KMS-11 (cell line): ENCODE measurements around the gene RXFP1.

ENCODE experiments used
- H2AFZ ChIP-seq: fragments of 200-600 bp; sonication (generic); 2 replicates; pipeline ENCODE4 v1.6.1; 2016; ENCODE audit warnings: antibody characterized with exemption, mixed run types, low read depth
- H3K27ac ChIP-seq: fragments of 200-600 bp; sonication (generic); 2 replicates; pipeline ENCODE4 v1.6.1; 2016; ENCODE audit warnings: mild to moderate bottlenecking, mixed run types
- H3K27me3 ChIP-seq: fragments of 200-600 bp; sonication (generic); 2 replicates; pipeline ENCODE4 v1.6.1; 2017; ENCODE audit warnings: mild to moderate bottlenecking, low read depth, mixed run types, moderate library complexity; ENCODE audit not compliant: insufficient read depth
- H3K36me3 ChIP-seq: fragments of 200-600 bp; sonication (generic); 2 replicates; pipeline ENCODE4 v1.6.1; 2017; ENCODE audit warnings: mild to moderate bottlenecking, mixed run types; ENCODE audit not compliant: insufficient read depth
- H3K4me1 ChIP-seq: fragments of 200-600 bp; sonication (generic); 2 replicates; pipeline ENCODE4 v1.6.1; 2016; ENCODE audit warnings: mild to moderate bottlenecking, low read depth, mixed run types; ENCODE audit not compliant: poor library complexity, severe bottlenecking
- H3K4me2 ChIP-seq: fragments of 200-600 bp; sonication (generic); 2 replicates; pipeline ENCODE4 v1.7.0; 2016; ENCODE audit warnings: mild to moderate bottlenecking, mixed run types
- H3K4me3 ChIP-seq: fragments of 200-600 bp; sonication (generic); IDR thresholded peaks from 2 replicates; pipeline ENCODE4 v1.6.1; 2017; ENCODE audit warnings: low read depth, low read length, mixed read lengths; ENCODE audit not compliant: insufficient read depth
- H3K79me2 ChIP-seq: fragments of 200-600 bp; sonication (generic); 2 replicates; pipeline ENCODE4 v1.6.1; 2016; ENCODE audit warnings: low read depth, mixed run types; ENCODE audit not compliant: insufficient read depth
- H3K9ac ChIP-seq: fragments of 200-600 bp; sonication (generic); 2 replicates; pipeline ENCODE4 v1.6.1; 2016; ENCODE audit warnings: mild to moderate bottlenecking, mixed run types
- H4K20me1 ChIP-seq: fragments of 200-600 bp; sonication (generic); 2 replicates; pipeline ENCODE4 v1.6.1; 2016; ENCODE audit warnings: mild to moderate bottlenecking, mixed run types; ENCODE audit not compliant: insufficient read depth
- TF ChIP-seq, protein P1 (sequence below): fragments of 200-600 bp; sonication (generic); conservative IDR thresholded peaks from 2 replicates; pipeline ENCODE4 v1.6.1; 2017; ENCODE audit warnings: low read depth, mild to moderate bottlenecking, antibody characterized with exemption, low read length, moderate library complexity, mixed read lengths

The RXFP1 gene

DNA sequence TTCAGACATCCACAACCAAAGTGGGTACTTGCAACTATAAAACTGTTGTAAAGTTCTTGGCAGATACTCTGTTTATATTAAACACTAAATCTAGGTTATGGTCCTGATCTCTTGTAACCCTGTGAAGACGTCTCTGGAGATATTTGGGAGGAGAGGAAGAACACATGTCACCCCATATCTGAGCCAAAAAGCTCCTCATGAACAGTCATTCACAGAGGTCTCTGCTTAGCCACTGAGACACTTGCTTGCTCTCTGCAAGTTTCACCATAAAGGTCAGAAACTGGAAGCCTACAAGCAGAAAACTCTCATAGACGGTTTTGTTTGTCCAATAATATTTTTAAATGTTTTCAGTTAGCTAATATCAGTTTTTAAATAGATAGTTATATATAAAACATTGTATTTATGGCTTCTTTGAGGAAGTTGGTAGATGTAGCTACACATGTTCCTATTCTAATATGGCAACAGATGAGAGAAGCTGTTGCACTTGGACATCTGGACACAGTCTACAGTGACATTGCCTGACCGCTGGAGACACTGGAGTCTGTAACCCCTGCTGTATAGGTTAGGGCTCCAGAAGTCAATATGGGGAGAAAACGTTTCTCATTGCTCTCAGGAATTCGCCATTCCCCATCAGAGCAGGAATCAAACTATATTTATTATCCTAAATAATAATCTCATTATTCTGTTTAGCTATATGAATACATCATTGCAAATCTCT lies 76.4 kb downstream of the RXFP1 start:
- H2AFZ ChIP-seq, result no peak overlapping the region
- TF ChIP-seq, protein P1, sequence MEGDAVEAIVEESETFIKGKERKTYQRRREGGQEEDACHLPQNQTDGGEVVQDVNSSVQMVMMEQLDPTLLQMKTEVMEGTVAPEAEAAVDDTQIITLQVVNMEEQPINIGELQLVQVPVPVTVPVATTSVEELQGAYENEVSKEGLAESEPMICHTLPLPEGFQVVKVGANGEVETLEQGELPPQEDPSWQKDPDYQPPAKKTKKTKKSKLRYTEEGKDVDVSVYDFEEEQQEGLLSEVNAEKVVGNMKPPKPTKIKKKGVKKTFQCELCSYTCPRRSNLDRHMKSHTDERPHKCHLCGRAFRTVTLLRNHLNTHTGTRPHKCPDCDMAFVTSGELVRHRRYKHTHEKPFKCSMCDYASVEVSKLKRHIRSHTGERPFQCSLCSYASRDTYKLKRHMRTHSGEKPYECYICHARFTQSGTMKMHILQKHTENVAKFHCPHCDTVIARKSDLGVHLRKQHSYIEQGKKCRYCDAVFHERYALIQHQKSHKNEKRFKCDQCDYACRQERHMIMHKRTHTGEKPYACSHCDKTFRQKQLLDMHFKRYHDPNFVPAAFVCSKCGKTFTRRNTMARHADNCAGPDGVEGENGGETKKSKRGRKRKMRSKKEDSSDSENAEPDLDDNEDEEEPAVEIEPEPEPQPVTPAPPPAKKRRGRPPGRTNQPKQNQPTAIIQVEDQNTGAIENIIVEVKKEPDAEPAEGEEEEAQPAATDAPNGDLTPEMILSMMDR, result no peak

DNA sequence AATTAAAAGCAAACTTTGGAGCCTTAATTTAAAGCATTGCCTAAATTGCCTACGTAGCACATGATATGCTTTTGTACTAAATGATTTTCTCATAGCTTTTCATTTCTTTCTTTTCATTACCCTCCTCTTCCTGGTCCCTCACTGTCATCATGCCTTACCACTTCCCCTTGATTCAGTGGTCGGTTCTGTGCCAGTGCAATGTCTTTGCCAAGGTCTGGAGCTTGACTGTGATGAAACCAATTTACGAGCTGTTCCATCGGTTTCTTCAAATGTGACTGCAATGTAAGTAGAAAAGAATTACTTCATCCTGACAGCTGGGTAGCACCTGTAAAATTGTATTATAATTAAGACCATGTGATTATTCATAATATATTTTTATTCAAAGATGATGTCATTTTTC lies 77.5 kb downstream of the RXFP1 start:
- no peak overlapping the region for H2AFZ ChIP-seq
- H4K20me1 ChIP-seq, result no peaks in the 10 kb centered on the region

More for the DNA sequence above, 76.4 kb downstream of the RXFP1 start:
- no peaks in the 10 kb centered on the region for H3K4me1 ChIP-seq
- no peaks in the 10 kb centered on the region for H3K79me2 ChIP-seq
- H3K27ac ChIP-seq, result no peak overlapping the region
- H3K9ac ChIP-seq, result no peak overlapping the region
- H3K36me3 ChIP-seq, result no peaks in the 10 kb centered on the region
- no peak overlapping the region for H3K4me2 ChIP-seq
- H3K4me3 ChIP-seq, result no peak overlapping the region
- H4K20me1 ChIP-seq, result no peaks in the 10 kb centered on the region
- H3K27me3 ChIP-seq, result no peaks in the 10 kb centered on the region

DNA sequence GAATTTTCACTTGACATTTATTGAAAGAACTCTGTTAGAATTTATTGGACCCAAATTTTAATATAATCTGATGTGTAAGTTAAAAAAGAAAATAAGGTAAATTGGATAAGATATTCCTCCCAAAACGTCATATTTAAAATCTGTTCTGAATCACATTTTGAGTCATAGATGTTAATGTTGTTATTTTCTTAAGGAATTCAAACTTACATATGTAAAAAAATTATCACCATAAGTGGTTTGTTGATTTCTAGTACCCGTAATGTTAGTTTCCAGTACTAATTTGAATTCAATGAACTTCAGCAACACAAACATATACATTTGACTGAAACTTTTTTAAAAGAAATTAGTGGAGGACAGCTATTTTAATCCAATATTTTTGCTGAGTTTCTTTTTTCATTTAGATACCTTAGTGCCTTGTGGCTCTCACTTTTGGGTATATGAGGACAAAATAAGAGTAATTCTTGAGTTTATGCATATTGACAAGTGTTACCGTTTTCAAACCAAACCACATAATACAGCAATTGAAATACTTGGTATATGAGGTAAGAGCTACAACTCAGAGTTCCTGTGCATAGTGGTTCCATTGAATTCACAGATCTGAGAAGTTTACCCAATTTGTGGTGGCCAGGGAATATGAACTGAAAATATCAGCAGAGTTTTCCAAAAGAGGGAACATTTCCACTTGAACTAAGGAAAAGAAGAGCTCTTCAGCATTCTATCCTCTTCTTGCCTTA lies 78.2 kb downstream of the RXFP1 start:
- no peak overlapping the region for H3K9ac ChIP-seq
- no peaks in the 10 kb centered on the region for H3K36me3 ChIP-seq
- H3K27ac ChIP-seq, result no peak overlapping the region
- TF ChIP-seq, protein P1, result no peak
- H2AFZ ChIP-seq, result no peak overlapping the region
- no peaks in the 10 kb centered on the region for H3K4me1 ChIP-seq
- H3K79me2 ChIP-seq, result no peaks in the 10 kb centered on the region
- H4K20me1 ChIP-seq, result no peaks in the 10 kb centered on the region
- H3K27me3 ChIP-seq, result no peaks in the 10 kb centered on the region
- H3K4me3 ChIP-seq, result no peak overlapping the region
- H3K4me2 ChIP-seq, result no peak overlapping the region

More for the DNA sequence above, 77.5 kb downstream of the RXFP1 start:
- Histone ChIP-seq H3K4me2 (no peak overlapping the region), H3K79me2 (no peaks in the 10 kb centered on the region), H3K36me3 (no peaks in the 10 kb centered on the region), H3K27me3 (no peaks in the 10 kb centered on the region), H3K4me3 (no peak overlapping the region), H3K9ac (no peak overlapping the region), H3K27ac (no peak overlapping the region), H3K4me1 (no peaks in the 10 kb centered on the region)
- TF ChIP-seq, protein P1, result no peak

DNA sequence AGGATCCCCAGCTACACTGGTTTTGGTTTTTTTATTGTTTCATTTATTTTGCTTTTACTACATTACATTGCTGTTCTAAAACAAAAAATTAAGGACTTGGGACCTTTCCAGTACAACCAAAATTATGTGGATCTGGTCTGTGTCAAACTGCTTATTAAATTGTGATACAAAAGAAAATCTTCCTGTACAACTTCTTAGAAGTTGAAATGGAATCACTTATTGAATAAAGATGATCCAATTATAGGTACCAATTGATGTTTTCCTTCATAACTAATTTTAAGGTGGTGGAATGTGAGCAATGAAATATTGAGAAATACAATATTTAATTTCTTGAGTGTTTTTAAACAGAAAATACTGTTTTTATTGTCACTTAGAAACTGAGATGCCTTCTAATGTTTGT lies 82.7 kb downstream of the RXFP1 start:
- H3K4me1 ChIP-seq, result no peaks in the 10 kb centered on the region
- H3K36me3 ChIP-seq, result no peaks in the 10 kb centered on the region
- no peak overlapping the region for H3K9ac ChIP-seq
- no peaks in the 10 kb centered on the region for H4K20me1 ChIP-seq
- H3K4me3 ChIP-seq, result no peak overlapping the region
- H3K79me2 ChIP-seq, result no peaks in the 10 kb centered on the region
- TF ChIP-seq, protein P1, result no peak
- H3K27me3 ChIP-seq, result no peaks in the 10 kb centered on the region
- no peak overlapping the region for H2AFZ ChIP-seq
- no peak overlapping the region for H3K27ac ChIP-seq
- H3K4me2 ChIP-seq, result no peak overlapping the region
